HG03196 (cell line): ENCODE data around the gene CYTH3.
"Not testable (repeated sequence)": the region's sequence is repeated elsewhere in the genome, so short reads cannot be mapped to it uniquely, and the experiment has no call there.

Source experiments
- ATAC-seq: cut with Tn5 transposase; IDR thresholded peaks from one replicate; pipeline ENCODE4 v1.9.1; 2021; ENCODE audit not compliant: unreplicated experiment

Gene CYTH3

GRCh38 chr7:6198689-6199595 lies 73.5 kb downstream of the CYTH3 start:
- ATAC-seq = no peak

DNA sequence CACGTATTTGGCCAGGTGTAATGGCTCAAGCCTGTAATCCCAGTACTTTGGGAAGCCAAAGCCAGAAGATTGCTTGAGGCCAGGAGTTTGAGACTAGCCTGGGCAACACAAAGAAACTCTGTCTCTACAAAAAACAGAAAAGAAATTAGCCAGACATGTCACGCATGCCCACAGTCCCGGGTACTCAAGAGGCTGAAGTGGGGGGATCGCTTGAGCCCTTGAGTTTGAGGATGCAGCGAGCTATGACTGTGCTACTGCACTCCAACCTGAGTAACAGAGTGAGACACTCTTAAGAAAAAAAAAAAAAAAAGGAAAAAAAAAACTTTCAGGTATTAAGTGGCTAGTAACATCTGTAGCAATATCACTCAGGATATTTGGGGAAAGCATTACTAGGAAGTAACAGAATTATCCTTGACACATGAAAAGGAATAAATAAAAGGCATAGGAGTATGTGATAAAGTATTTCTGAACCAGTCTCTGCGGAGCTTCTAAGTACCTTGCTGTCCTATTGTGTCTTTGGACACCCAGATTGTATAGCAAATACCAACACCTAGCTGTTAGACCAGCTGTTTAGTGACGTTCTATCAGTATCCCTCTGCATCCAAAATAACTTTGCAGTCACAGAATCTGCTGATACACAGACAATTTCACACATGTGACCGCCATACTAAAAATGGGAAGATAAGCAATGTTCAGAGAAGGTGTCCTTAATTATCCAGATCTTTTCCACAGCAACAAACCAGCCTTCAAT lies 74.4 kb downstream of the CYTH3 start:
- no peak for ATAC-seq

GRCh38 chr7:6193709-6194108 lies 78.7 kb downstream of the CYTH3 start:
- ATAC-seq = no peak

GRCh38 chr7:6190563-6190962 lies 81.9 kb downstream of the CYTH3 start:
- ATAC-seq = not testable (repeated sequence)

DNA sequence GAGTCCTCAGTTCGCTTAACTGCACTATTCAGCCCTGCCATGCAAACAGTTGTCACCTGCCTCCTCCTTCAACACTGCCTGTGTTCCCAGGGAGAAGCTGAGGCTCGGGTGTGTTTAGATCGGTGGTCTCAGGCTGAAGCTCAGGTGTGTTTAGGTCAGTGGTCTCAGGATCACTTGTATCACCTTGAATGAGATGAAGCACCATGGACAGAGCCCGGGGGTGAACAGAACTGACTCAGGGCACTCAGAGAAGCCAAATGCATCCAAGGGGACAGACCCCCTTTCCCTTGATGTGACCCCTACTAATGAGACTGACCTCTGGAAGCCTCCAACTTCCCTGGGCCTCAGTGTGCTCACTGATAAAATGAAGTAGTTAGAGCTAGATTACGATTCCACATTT lies 84.0 kb downstream of the CYTH3 start:
- no peak for ATAC-seq

DNA sequence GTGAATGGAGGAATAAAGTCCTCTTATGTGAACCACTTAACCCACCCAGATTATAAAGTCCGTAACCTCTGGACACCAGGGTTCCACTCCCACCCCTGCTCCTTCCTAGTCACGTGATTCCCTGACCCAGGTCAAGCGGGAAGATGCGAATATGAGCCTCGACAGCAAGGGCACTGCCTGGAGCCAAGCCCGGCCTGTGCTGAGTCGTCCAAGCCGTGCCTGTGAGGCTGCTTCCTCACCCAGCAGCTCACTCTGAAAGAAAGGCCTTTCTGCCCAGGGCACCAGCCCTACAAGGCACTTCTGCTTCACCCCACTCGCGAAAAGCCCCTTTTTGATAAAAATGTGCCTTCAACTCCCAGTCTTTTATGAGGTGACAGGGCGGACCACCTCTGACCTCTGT lies 85.8 kb downstream of the CYTH3 start:
- no peak for ATAC-seq

DNA sequence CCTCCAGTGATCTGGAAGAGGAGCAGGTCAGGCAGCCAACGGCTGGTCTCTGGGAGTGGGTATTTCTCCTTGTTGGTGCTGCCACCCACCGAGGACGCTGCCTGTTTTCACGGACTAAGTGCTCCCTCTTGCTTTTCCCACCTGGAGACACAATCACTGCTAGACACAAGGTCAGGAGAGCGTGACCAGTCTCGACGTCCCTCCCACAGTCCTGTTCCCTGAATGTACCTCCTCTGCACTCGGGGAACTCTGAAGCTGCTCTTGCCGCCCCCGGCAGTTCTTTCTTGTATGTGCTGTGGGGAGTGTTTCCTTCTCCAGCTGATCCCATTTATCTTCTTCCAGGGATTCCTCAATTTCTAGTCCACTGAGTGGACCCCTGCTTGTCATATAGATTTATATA lies 89.4 kb downstream of the CYTH3 start:
- ATAC-seq = no peak

GRCh38 chr7:6181136-6181535 lies 91.3 kb downstream of the CYTH3 start:
- ATAC-seq = no peak

DNA sequence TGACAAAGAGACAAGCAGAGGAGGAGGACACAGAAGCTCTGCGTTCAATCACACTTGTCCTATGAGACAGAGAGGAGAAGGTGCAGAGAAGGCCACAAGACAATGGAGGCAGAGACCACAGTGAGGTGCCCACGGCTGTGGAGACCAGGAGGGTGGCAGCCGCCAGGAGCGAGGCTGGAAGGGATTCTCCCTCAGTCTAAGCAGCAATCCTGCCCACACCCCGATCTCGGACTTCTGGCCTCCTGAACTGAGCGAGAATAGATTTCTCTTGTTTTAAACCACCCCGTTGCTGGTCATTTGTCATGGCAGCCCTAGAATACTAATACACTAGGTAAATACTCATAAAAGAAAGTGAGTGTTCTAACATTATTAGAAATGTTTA lies 92.1 kb downstream of the CYTH3 start:
- no peak for ATAC-seq

- ATAC-seq = no peak
Observed at GRCh38 chr7:6179620-6180343, 92.6 kb downstream of the CYTH3 start.

DNA sequence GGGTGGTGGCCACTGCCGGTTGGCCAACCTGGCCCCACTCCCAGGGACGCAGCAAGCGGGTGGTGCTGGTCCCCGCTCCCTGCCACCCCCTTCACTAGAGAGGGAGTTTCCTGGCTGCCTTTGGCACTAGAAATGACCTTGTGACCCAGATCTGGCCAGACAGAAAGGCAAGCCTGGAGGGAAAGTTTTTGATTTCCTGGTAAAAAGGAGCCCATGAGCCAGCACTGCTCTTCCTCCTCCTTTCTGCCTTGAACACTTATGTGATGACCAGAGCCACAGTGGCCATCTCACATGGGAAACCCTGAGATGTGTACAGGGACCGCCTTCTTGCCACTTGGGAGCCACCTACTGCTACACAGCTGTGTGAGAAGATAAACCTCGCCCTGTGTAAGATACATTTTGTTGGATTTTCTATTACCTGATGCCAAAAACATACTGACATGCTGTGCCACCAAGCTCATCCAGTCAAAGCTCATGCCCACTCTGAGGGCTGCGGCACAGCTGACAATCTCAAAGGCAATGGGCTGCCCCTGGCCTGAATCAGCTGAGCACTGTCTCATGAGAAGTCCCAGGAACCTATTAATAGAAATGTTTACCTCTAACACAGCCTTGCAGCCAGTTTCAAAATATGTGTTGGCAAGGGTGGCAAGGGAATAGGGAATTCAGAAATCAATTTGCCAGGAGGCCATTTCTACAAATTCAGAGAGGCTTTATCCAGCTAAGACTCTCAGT lies 94.0 kb downstream of the CYTH3 start:
- no peak for ATAC-seq

DNA sequence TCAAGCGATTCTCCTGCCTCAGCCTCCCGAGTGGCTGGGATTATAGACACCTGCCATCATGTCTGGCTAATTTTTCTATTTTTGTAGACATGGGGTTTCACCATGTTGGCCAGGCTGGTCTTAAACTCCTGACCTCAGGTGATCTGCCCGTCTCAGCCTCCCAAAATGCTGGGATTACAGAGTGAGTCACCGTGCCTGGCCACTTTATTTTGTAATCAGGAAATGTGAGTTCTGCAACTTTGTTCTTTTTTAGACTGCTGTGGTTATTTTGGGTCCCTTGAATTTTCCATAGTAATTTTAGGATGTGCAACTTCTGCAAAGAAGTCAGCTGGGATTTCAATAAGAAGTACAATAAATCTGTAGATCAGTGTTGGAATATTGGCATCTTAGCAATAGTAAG lies 96.8 kb downstream of the CYTH3 start:
- ATAC-seq = no peak

- ATAC-seq = no peak
Observed at GRCh38 chr7:6172910-6173295, 99.5 kb downstream of the CYTH3 start.

- no peak for ATAC-seq
Observed at GRCh38 chr7:6172224-6172909, 100.1 kb downstream of the CYTH3 start.

DNA sequence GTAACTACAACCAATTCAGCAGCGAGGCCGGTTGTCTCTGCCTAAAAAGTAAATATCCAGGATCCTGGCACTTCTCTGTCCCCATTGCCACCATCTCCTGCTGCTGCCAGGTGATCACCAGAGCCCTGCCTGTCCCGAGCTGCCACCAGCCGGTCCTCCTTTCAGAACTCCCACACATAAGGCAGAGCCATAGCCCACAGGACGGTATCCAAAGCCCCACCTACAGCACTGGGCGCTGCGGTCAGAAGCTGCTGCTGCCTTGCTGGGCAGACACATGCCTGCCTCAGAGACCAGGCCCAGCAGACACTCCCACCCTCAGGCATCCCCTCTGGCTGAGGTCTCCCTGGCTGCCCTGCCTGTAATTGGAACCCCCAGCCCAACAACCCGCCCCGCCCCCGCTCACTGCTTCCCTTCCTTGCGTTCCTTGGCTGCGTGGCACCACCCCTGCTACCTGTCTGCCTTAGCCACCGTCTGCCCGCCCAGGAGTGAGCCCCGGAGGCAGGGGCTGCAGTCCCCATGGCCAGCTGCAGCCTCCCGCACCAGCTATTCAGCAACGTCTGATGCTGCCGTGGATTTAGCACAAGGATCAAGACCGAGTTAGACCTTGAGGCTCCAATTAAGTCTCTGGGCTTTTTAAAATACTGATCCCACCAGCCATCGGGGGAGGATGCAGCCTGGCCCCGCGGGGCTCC lies 100.7 kb downstream of the CYTH3 start:
- ATAC-seq = no peak

GRCh38 chr7:6170571-6171531 lies 101.6 kb downstream of the CYTH3 start:
- ATAC-seq = no peak

DNA sequence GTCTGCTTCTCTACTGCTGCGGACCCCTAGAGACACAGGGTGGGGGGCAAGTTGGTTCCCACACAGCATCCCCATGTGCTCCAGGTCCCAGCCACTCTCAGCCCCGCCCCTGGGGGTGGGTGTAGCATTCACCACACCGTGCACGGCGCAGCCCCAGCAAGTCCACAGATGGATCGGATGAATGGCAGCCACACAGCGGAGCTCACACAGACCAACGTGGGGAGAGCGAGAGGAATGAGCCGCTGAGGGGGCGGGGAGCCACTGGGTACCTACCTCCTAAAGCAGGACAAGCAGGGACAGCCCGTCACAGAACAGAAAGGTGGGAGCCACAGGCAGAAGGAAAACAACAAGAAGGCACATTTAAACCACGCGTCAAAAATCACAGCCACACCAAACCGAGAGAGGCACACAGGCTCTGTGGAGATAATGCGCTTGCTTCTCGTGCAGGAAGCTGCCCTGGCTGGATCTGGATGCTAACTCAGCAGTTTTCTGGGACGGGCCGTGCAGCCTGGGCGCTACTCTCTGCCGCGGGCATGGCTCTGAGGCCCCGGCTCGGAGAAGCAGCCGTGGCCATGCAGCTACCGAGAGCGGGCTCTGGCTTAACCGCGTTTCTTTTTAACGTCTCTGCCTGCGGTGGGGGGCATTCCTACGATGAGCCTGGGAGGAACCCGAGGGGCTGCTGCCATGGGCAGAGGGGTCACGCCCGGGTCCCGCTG lies 102.5 kb downstream of the CYTH3 start:
- no peak for ATAC-seq

DNA sequence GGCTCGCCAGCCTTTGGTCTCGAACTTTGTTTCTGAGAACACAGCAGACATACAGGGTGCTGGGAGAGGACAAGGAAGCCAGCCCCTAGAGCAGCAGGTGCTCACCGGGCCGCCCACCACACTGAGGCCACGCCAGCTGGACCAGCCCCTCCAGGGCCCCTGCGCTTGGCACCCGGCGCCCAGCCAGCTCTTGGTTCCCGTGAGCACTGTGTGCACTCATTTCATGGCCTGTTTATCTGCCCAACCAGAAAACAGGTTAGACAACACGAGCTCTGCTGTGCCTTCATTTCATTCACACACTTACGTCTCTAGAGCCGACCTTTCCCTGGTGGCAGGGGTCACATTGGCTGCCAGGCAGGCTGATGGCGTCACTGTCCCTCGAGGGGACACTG lies 104.0 kb downstream of the CYTH3 start:
- no peak for ATAC-seq
